Measurements from ENCODE around the gene TMPRSS3.
A peak's percentile ranks its signal among the peaks of the same experiment; 100 is the strongest.

The TMPRSS3 gene

GRCh38 chr21:42347601-42348327 is 48.1 kb downstream of the TMPRSS3 start:
- DNase-seq = no peak

- no peak for DNase-seq
Measured at GRCh38 chr21:42346866-42347600, 48.8 kb downstream of the TMPRSS3 start.

GRCh38 chr21:42346441-42346840 is 49.4 kb downstream of the TMPRSS3 start:
- DNase-seq = no peak

- DNase-seq = no peak
Measured at GRCh38 chr21:42344631-42345030, 51.2 kb downstream of the TMPRSS3 start.

- DNase-seq = no peak
Measured at GRCh38 chr21:42343963-42344510, 51.8 kb downstream of the TMPRSS3 start.

- no peak for DNase-seq
Measured at GRCh38 chr21:42343556-42343955, 52.3 kb downstream of the TMPRSS3 start.

GRCh38 chr21:42343101-42343500 is 52.8 kb downstream of the TMPRSS3 start:
- DNase-seq = no peak

- no peak for DNase-seq
Measured at GRCh38 chr21:42341776-42342542, 53.9 kb downstream of the TMPRSS3 start.

GRCh38 chr21:42340187-42341050 is 55.4 kb downstream of the TMPRSS3 start:
- DNase-seq = no peak

GRCh38 chr21:42338729-42339715 is 56.8 kb downstream of the TMPRSS3 start:
- no peak for DNase-seq

GRCh38 chr21:42337830-42338728 is 57.8 kb downstream of the TMPRSS3 start:
- DNase-seq = peak; percentile 34

GRCh38 chr21:42337276-42337675 is 58.6 kb downstream of the TMPRSS3 start:
- no peak for DNase-seq

- no peak for DNase-seq
Measured at GRCh38 chr21:42336054-42336453, 59.8 kb downstream of the TMPRSS3 start.

GRCh38 chr21:42332557-42333317 is 63.1 kb downstream of the TMPRSS3 start:
- no peak for DNase-seq

GRCh38 chr21:42331660-42332059 is 64.2 kb downstream of the TMPRSS3 start:
- DNase-seq = no peak

- DNase-seq = no peak
Measured at GRCh38 chr21:42330380-42331371, 65.2 kb downstream of the TMPRSS3 start.

- DNase-seq = no peak
Measured at GRCh38 chr21:42324896-42325295, 71.0 kb downstream of the TMPRSS3 start.
